Right renal pelvis (tissue), 4 donors: ENCODE measurements around the gene TRPM3. TPM values are rescaled to one million over a fixed set of nuclear protein-coding genes. Genes with fewer than 3 reads are reported as not detected.

Source experiments
- DNase-seq, 4 donors: peaks; one replicate each; pipeline ENCODE4 v3.0.0-alpha.2; 2013; ENCODE audit warnings: low read depth in 4 of 4, low spot score in 3 of 4, missing footprints in 1 of 4
- polyA plus RNA-seq, 4 donors: library from polyadenylated mRNA; unstranded; fragments of 120-200 nt; gene quantifications; one replicate each; pipeline ENCODE4 v1.2.1, GENCODE V29; 2013; ENCODE audit not compliant: insufficient read length in 4 of 4

Gene TRPM3
- polyA plus RNA-seq, 4 donors, result 12.9 to 16.4 (median 14.1) TPM

- no peak for DNase-seq
Observed at GRCh38 chr9:71105192-71105591, 16.2 kb downstream of the TRPM3 start.

DNA sequence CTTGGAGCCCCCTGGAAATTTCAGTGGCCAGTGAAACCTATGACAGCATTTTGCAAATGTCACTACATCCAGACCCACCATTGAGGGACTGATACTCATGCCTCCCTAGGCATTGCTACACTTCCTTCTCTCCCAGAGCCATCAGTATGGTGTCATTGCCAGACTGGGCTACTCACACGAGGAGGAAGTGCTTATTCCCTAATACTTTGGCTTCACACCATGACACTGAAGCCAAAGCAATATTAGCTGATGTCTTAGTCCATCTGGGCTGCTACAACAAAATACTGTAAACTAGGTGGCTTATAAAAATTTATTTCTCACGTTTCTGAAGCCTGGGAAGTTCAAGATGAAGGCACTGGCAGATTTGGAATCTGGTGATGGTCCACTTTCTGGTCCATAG, 22.6 kb downstream of the TRPM3 start:
- DNase-seq, result no peak

DNA sequence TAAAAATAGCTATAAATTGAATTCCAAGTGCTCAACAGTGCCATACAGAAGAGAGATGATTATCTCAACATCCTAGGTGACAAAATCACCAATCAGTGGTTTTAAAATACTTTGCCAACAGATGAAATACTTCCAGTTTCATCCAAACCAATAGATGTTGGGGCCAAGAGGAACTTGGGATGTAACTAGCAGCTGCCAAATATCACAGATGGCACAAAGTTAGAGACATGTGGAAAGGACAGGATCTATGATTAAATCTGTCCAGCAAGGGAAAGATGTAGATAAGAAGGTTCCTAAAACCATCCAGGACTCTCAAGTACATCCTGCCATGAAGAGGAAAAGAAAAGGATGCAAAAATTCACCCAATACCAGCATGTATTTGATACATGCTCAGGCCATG, 23.8 kb downstream of the TRPM3 start:
- no peak for DNase-seq

- DNase-seq, result no peak
Observed at GRCh38 chr9:71096421-71097108, 24.9 kb downstream of the TRPM3 start.

GRCh38 chr9:71094708-71095251, 26.6 kb downstream of the TRPM3 start:
- DNase-seq, result no peak

GRCh38 chr9:71090896-71091295, 30.5 kb downstream of the TRPM3 start:
- no peak for DNase-seq

DNA sequence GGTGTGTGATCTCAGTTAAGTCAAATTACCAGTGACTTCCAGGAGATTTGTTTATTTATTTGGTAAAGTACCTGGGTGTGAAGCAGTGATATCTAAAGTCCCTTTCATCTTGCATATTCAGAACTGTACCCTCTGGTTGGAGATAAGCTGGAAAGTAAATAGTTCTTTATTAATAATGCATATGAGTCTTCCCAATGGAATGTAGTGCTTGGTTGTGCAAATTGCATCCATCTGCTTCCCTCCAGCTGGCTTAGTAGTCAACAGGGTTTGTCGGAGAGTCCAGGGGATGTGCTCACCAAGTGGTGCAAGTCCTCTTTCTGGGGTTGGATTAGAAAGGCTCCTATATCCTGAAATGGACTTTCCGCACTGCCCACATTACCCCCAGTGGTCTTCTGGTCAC, 42.0 kb downstream of the TRPM3 start:
- DNase-seq, result no peak

DNA sequence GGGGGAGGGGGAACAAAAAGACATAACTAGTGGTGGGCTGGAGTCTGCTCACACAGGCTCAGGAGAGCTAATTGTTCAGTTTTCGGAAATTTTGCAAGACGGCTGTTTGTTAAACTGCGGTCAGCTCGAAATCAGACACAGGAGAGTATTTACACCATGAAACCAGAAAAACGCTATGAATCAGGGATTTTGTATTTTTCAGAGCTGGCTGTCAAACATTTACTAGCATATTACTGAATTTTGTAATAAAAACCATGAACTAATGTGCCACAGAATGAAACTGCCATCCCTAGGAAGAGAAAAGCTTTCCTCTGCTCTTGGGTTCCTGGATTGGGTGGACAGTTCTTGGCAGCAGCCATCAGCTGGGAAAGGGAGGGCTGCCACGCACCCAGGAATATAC, 45.3 kb downstream of the TRPM3 start:
- no peak for DNase-seq

GRCh38 chr9:71073494-71073893, 47.9 kb downstream of the TRPM3 start:
- DNase-seq, result no peak

DNA sequence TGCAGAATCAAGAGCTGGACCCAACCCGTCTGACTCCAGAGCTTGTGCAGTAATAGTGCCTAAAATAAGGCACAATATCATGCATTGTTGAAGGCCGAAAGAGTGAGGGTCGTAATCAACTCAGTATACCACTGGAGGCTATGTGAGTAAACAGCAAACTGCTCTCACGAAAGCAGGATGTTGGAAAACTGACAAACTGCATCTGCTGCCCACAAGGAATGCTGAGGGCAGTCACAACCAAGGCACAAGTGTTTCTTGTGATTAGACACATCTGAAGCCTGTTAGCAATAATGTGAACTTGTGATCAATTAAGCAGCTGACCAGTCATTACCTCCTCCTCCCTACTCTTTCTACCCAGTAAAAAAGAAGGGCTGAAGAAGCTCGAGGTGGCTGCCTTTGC, 48.8 kb downstream of the TRPM3 start:
- DNase-seq, result no peak

- DNase-seq, result no peak
Observed at GRCh38 chr9:71071633-71072032, 49.8 kb downstream of the TRPM3 start.

DNA sequence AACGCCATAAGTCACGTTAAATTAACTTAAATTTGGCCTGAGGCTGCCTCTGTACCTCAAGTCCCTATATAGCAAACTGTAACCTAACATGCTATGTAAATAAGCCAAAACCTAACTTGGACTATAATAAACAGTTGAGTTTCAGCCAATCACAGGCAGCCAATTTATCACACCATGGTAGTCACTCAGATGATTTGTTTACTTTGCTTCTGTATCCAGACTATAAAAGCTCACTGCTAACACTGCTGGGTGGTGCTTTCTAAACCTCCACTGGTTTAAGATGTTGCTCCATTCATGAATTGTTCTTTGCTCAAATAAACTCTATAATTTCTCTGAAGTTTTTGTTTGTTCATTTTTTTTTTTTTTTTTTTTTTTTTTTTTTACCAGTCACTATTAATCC, 62.8 kb downstream of the TRPM3 start:
- no peak for DNase-seq

DNA sequence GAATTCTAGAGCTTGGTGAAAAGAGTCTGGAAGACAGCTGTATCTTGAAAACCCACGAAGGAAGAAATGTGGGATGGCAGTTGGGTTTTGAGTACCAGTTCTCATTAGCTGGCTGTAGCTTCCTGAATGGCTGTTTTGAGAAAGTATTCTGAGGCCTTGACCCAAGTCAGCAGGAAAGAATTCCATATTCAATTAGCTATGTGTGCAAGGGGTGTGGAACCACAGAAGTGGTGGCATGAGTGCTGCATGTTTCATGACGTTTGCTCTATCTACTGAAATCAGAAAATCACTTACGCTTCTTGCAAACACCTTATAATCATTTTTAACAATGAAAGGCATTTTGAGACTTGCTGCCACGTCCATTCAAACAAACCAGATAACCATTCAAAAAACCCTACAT, 69.1 kb downstream of the TRPM3 start:
- no peak for DNase-seq

GRCh38 chr9:71048280-71048679, 73.1 kb downstream of the TRPM3 start:
- peak in 1 of 4 donors; percentile 4 for DNase-seq

DNA sequence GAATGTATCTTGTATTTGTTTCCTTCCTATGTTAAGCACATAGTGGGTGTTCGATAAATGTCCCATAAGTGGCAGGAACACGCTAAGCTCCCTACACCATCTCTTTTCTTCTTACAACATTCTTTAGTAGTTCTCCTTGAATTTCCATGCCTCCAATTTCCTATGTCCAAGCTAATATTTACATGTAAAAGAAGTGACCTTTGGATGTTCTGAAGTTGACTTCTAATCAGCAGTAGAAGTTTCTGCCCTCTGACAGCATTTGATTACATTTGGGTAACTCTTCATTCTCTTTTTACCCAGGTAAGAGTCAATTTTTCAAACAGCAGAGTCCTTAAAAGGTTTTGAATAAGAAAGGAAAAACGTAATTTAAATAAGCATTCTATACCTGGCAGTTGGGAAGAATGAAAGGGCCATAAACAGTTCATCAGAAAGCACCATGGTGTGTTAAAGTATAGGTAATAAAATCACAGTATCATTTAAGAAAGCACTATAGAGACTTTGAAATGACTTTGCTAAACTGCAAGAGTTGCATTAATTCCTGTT, 78.9 kb downstream of the TRPM3 start:
- DNase-seq, result no peak

DNA sequence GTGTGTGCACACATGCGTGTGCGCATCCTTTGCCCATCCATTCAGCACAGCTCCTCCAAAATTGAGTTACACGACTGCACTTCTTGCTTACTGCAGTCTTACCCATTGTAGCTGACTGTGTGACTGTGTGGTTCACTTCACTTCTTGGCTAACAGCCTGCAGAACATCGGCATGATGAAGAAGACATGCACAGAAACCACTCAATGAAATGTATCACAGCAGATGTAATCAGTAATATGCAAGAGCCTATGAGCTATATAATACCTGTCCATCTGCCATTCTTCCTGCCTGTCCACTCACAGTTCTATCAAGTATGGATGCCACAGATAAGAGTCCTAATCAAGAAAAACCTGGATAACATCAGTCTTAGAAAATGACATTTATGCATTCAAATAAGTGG, 83.9 kb downstream of the TRPM3 start:
- DNase-seq, result no peak

DNA sequence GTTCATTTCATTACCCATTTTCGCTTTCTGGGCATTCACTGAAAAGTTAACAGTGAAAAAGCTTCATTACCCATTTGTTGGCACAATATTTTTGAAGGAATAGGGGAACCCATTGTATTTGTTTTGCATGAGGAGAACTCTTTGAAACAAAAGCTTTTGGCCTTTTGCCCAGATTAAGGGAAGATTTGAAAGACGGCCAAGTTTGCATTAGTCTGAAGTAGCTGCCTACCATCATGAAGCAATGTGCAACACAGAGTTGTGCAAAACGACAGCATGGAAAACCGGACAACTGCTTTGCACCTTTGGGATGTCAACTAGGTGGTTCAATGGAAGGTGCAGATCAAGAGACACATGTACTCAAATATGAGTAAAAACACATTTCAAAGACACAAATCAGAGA, 84.9 kb downstream of the TRPM3 start:
- DNase-seq, result peak in 2 of 4 donors; percentile 3 to 11

DNA sequence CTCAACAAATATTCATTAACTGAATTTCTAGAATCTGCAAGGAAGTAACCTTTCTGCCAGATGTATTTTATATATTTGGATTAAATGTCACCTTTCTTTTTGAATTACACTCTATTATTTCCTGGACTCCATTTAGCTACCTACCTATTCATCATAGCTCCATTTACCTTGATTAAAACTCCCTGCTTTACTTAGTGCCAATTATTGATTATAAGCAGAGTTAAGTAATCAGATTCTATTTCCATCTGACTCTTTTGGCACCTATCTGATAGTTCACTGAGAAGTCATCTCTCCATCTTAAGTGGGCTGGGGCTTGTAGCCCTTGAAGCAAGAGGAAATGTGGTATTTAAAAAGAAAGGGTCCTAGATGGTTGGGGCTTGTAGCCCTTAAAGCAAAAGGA, 88.6 kb downstream of the TRPM3 start:
- DNase-seq, result no peak

DNA sequence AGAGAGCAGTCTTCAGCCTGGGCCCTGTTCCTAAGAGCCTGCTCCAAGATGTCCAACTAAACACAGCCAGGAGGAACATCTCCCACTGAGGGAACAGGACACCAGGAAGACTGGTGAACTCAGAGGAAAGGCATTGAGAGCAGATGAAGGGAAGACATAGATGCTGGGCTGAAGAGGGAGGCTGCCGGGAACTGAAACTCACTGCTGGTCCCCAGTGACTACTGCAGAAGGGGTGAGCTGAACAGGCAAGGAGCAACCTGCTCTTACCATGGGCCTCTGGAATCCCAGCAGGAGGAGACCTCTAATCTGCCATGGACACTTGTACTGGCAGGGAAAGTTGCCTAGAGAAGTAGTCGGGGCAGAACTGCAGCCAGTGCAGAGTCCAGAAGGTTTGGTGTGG, 95.7 kb downstream of the TRPM3 start:
- DNase-seq, result no peak

DNA sequence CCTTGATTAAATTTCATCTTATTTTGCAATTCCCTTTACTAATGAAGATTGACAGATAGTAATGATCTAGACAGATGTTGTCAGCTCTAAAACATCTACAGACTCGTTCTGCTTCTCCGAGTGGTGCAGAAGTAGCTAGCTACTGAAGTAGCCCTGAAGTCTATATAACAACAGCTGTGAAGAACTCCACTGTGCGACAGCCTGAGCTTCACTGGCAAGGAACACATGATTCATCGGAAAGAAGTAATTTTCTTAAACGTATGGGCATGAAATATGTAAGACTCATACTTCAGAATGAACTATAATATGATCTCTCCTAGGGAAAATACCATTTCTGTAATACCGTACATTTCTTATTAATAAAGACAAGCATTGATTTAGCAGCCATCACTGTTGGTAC, 96.2 kb downstream of the TRPM3 start:
- no peak for DNase-seq

GRCh38 chr9:71010258-71010657, 111.2 kb downstream of the TRPM3 start:
- no peak for DNase-seq

GRCh38 chr9:71005456-71005855, 116.0 kb downstream of the TRPM3 start:
- DNase-seq, result no peak

DNA sequence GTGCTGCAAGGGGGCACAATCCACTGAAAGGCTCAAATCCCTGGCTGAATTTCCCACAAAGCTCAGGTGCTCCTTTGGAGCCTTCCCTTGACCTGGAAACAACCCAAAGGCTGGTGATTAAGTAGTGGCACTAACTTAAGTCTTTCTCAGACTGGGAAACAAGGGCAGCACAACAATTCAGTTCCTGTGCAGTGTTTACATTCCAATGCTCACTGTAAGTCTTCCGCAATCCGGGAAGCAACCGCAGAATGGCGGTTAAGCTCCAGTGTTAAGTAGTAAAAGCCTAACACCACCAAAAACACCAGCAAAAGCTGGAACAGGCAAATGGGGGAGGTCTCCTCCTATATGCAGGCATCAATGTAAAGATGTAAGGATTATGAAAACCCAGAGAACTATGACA, 117.2 kb downstream of the TRPM3 start:
- DNase-seq, result no peak
